ENCODE data around the gene A3GALT2.
A peak's percentile ranks its signal among the peaks of the same experiment; 100 is the strongest.

Gene A3GALT2

GRCh38 chr1:33367485-33368405 is 46.8 kb upstream of the A3GALT2 start:
- CTCF ChIA-PET, result interaction anchor here (1.1 to 1.2 kb wide), 2 partner anchors 72 to 187 kb away, joined by 4 to 5 read pairs; no protein-coding TSS in a partner anchor
- POLR2A ChIA-PET, result no interaction called here
- DNase-seq (ENCODE audit: extremely low spot score), result peak; percentile 96
- TF ChIP-seq TARDBP (IDR thresholded peaks at IDR 0.05), result no peak
- no peak for TF ChIP-seq SUZ12 (IDR thresholded peaks at IDR 0.05)
- no peak for TF ChIP-seq NFRKB (IDR thresholded peaks at IDR 0.05)
- no peak for TF ChIP-seq FOXM1 (IDR thresholded peaks at IDR 0.05; ENCODE audit: borderline replicate concordance)
- TF ChIP-seq FOXA1 (IDR thresholded peaks at IDR 0.05), result no peak
- no peak for TF ChIP-seq ELF4 (IDR thresholded peaks at IDR 0.05)
- TF ChIP-seq FOXK2 (IDR thresholded peaks at IDR 0.05), result no peak
- TF ChIP-seq CTBP1 (IDR thresholded peaks at IDR 0.05; ENCODE audit: borderline replicate concordance), result no peak
- no peak for TF ChIP-seq HDGF (IDR thresholded peaks at IDR 0.05; ENCODE audit: borderline replicate concordance)
- no peak for TF ChIP-seq LEF1 (IDR thresholded peaks at IDR 0.05; ENCODE audit: borderline replicate concordance)
- no peak for TF ChIP-seq PKNOX1 (IDR thresholded peaks at IDR 0.05)
- TF ChIP-seq ARNT (IDR thresholded peaks at IDR 0.05), result no peak
- no peak for TF ChIP-seq BHLHE40 (IDR thresholded peaks at IDR 0.05; ENCODE audit: borderline replicate concordance)
- no peak for TF ChIP-seq ZNF384 (IDR thresholded peaks at IDR 0.05)
- TF ChIP-seq SP1 (IDR thresholded peaks at IDR 0.05), result no peak
- TF ChIP-seq L3MBTL2 (conservative IDR thresholded peaks at IDR 0.05), result no peak

- POLR2A ChIA-PET, result no interaction called here
- TF ChIP-seq FOXK2 (IDR thresholded peaks at IDR 0.05) (no peak), LEF1 (IDR thresholded peaks at IDR 0.05; ENCODE audit: borderline replicate concordance) (no peak), FOXA1 (IDR thresholded peaks at IDR 0.05) (no peak), FOXM1 (IDR thresholded peaks at IDR 0.05; ENCODE audit: borderline replicate concordance) (no peak), L3MBTL2 (conservative IDR thresholded peaks at IDR 0.05) (no peak), ZNF384 (IDR thresholded peaks at IDR 0.05) (no peak), ARNT (IDR thresholded peaks at IDR 0.05) (no peak), SP1 (IDR thresholded peaks at IDR 0.05) (no peak), TARDBP (IDR thresholded peaks at IDR 0.05) (no peak), ELF4 (IDR thresholded peaks at IDR 0.05) (no peak), SUZ12 (IDR thresholded peaks at IDR 0.05) (no peak), HDGF (IDR thresholded peaks at IDR 0.05; ENCODE audit: borderline replicate concordance) (no peak), PKNOX1 (IDR thresholded peaks at IDR 0.05) (no peak), NFRKB (IDR thresholded peaks at IDR 0.05) (no peak), CTBP1 (IDR thresholded peaks at IDR 0.05; ENCODE audit: borderline replicate concordance) (no peak), BHLHE40 (IDR thresholded peaks at IDR 0.05; ENCODE audit: borderline replicate concordance) (no peak)
- CTCF ChIA-PET, result interaction anchor here (0.8 to 1.1 kb wide), 3 partner anchors 20 to 71 kb away, joined by 3 to 5 read pairs (median 3); no protein-coding TSS in a partner anchor
- no peak for DNase-seq (ENCODE audit: extremely low spot score)
These were observed 46.0 kb upstream of the A3GALT2 start for GRCh38 chr1:33366762-33367484.

- no peak for TF ChIP-seq FOXK2 (IDR thresholded peaks at IDR 0.05)
- no peak for TF ChIP-seq SP1 (IDR thresholded peaks at IDR 0.05)
- no peak for TF ChIP-seq ZNF384 (IDR thresholded peaks at IDR 0.05)
- no peak for TF ChIP-seq ARNT (IDR thresholded peaks at IDR 0.05)
- no peak for TF ChIP-seq NFRKB (IDR thresholded peaks at IDR 0.05)
- no peak for TF ChIP-seq HDGF (IDR thresholded peaks at IDR 0.05; ENCODE audit: borderline replicate concordance)
- TF ChIP-seq CTBP1 (IDR thresholded peaks at IDR 0.05; ENCODE audit: borderline replicate concordance), result no peak
- TF ChIP-seq SUZ12 (IDR thresholded peaks at IDR 0.05), result no peak
- TF ChIP-seq FOXM1 (IDR thresholded peaks at IDR 0.05; ENCODE audit: borderline replicate concordance), result no peak
- TF ChIP-seq LEF1 (IDR thresholded peaks at IDR 0.05; ENCODE audit: borderline replicate concordance), result no peak
- no peak for TF ChIP-seq TARDBP (IDR thresholded peaks at IDR 0.05)
- TF ChIP-seq FOXA1 (IDR thresholded peaks at IDR 0.05), result no peak
- no peak for TF ChIP-seq ELF4 (IDR thresholded peaks at IDR 0.05)
- no peak for TF ChIP-seq PKNOX1 (IDR thresholded peaks at IDR 0.05)
- TF ChIP-seq L3MBTL2 (conservative IDR thresholded peaks at IDR 0.05), result no peak
- TF ChIP-seq BHLHE40 (IDR thresholded peaks at IDR 0.05; ENCODE audit: borderline replicate concordance), result no peak
- POLR2A ChIA-PET, result no interaction called here
- DNase-seq (ENCODE audit: extremely low spot score), result no peak
- CTCF ChIA-PET, result interaction anchor here (1.7 kb wide), 1 partner anchor 68 kb away, joined by 4 read pairs; no protein-coding TSS in a partner anchor
These were observed 44.7 kb upstream of the A3GALT2 start for GRCh38 chr1:33365560-33365997.

- ChIA-PET POLR2A (interaction anchor here (1.2 to 2.9 kb wide), 2 partner anchors 10 to 15 kb away, joined by 4 to 17 read pairs; no protein-coding TSS in a partner anchor), CTCF (interaction anchor here (1.2 to 1.7 kb wide), 2 partner anchors 67 to 91 kb away, joined by 3 to 4 read pairs; no protein-coding TSS in a partner anchor)
- TF ChIP-seq CTBP1 (IDR thresholded peaks at IDR 0.05; ENCODE audit: borderline replicate concordance) (no peak), PKNOX1 (IDR thresholded peaks at IDR 0.05) (no peak), FOXA1 (IDR thresholded peaks at IDR 0.05) (no peak), ZNF384 (IDR thresholded peaks at IDR 0.05) (no peak), LEF1 (IDR thresholded peaks at IDR 0.05; ENCODE audit: borderline replicate concordance) (no peak), HDGF (IDR thresholded peaks at IDR 0.05; ENCODE audit: borderline replicate concordance) (no peak), NFRKB (IDR thresholded peaks at IDR 0.05) (no peak), FOXK2 (IDR thresholded peaks at IDR 0.05) (no peak), FOXM1 (IDR thresholded peaks at IDR 0.05; ENCODE audit: borderline replicate concordance) (no peak), L3MBTL2 (conservative IDR thresholded peaks at IDR 0.05) (no peak), ELF4 (IDR thresholded peaks at IDR 0.05) (no peak), SP1 (IDR thresholded peaks at IDR 0.05) (no peak), ARNT (IDR thresholded peaks at IDR 0.05) (no peak), SUZ12 (IDR thresholded peaks at IDR 0.05) (no peak), TARDBP (IDR thresholded peaks at IDR 0.05) (no peak), BHLHE40 (IDR thresholded peaks at IDR 0.05; ENCODE audit: borderline replicate concordance) (no peak)
- no peak for DNase-seq (ENCODE audit: extremely low spot score)
These were observed 43.6 kb upstream of the A3GALT2 start for GRCh38 chr1:33364565-33364918.

Measured in HEK293T (cell line).